Spleen (tissue), 11 donors: ENCODE results near the gene SLC6A5. TPM values are rescaled to one million over a fixed set of nuclear protein-coding genes. Genes with fewer than 3 reads are reported as not detected.

Source experiments
- DNase-seq: peaks from one replicate; pipeline ENCODE4 v3.0.0-alpha.2; 2020
- H3K27ac ChIP-seq, 8 donors: fragments of 200-600 bp; sonication (generic) in 7 of 8; 1 replicate in 4 of 8; 2 replicates in 4 of 8; pipeline versions ENCODE4 v1.5.0 to v1.8.0; 2016 to 2021; ENCODE audit warnings: inconsistent platforms in 4 of 8, mild to moderate bottlenecking in 4 of 8, moderate library complexity in 1 of 8
- H3K27me3 ChIP-seq, 7 donors: fragments of 200-600 bp; sonication (generic) in 6 of 7; replicated peaks in 1 of 7; 1 replicate in 4 of 7; 2 replicates in 3 of 7; pipeline versions ENCODE4 v1.5.0 to v1.8.0; 2016 to 2021; ENCODE audit warnings: inconsistent platforms in 3 of 7, mild to moderate bottlenecking in 1 of 7
- H3K36me3 ChIP-seq, 6 donors: fragments of 200-600 bp; sonication (generic) in 5 of 6; 1 replicate in 4 of 6; 2 replicates in 2 of 6; pipeline versions ENCODE4 v1.5.0 to v1.8.0; 2016 to 2021; ENCODE audit warnings: inconsistent platforms in 2 of 6
- H3K4me1 ChIP-seq, 6 donors: fragments of 200-600 bp; sonication (generic) in 5 of 6; 1 replicate in 3 of 6; 2 replicates in 3 of 6; pipeline versions ENCODE4 v1.5.0 to v1.8.0; 2016 to 2021; ENCODE audit warnings: inconsistent platforms in 3 of 6
- H3K4me3 ChIP-seq, 8 donors: fragments of 200-600 bp; sonication (generic) in 7 of 8; 1 replicate in 4 of 8; 2 replicates in 4 of 8; pipeline versions ENCODE4 v1.5.0 to v1.8.0; 2016 to 2021; ENCODE audit warnings: inconsistent platforms in 4 of 8, mild to moderate bottlenecking in 4 of 8, moderate library complexity in 2 of 8
- H3K9me3 ChIP-seq, 8 donors: fragments of 200-600 bp; sonication (generic) in 7 of 8; 1 replicate in 4 of 8; 2 replicates in 4 of 8; pipeline versions ENCODE4 v1.5.0 to v1.8.0; 2016 to 2021; ENCODE audit warnings: inconsistent platforms in 4 of 8
- POLR2A ChIP-seq, 3 donors: fragments of 450-650 bp; IDR thresholded peaks; one replicate each; pipeline ENCODE4 v1.5.1; 2017; ENCODE audit warnings: antibody characterized with exemption in 3 of 3, mild to moderate bottlenecking in 1 of 3
- POLR2AphosphoS5 ChIP-seq, 3 donors: sonication (generic); formaldehyde crosslinking; IDR thresholded peaks; one replicate each; pipeline ENCODE4 v1.5.1; 2017; ENCODE audit warnings: antibody characterized with exemption in 3 of 3
- WGBS, 5 donors: extraction: QIAGEN DNeasy Blood & Tissue Kit in 3 of 5; methylation state at CpG; one replicate each; pipeline versions ENCODE4 v1.1.5 to v1.1.7; 2013 to 2018; 5-methylcytosine and 5-hydroxymethylcytosine counted together
- intact Hi-C: fragments of 100-400 bp; cut with DNase I; formaldehyde crosslinking; loops from one replicate; pipeline ENCODE4 v1.15.0; 2023; ENCODE audit warnings: low total_unique reads
- polyA plus RNA-seq, 3 donors: library from polyadenylated mRNA; stranded (reverse); fragments of 200-250 nt; gene quantifications; one replicate each; pipeline ENCODE4 v1.2.1, GENCODE V29; 2013
- total RNA-seq, 7 donors: library from RNA; depleted of rRNA in 3 of 7; stranded (reverse); fragments of >200 nt in 3 of 7; fragmentation: NEBNext Ultra II Directional in 4 of 7; extraction: Animal tissue kit (Norgen Biotek cat#: 25700) in 4 of 7; gene quantifications; one replicate each; pipeline versions ENCODE4 v1.1.0 to v1.2.1, GENCODE V29; 2016 to 2021
- TF ChIP-seq, protein P1 (sequence below), 11 experiments: fragments of 200-600 bp in 7 of 11; fragments of 450-650 bp in 4 of 11; sonication (generic) in 4 of 11; IDR thresholded peaks in 8 of 11; conservative IDR thresholded peaks in 3 of 11; 1 replicate in 7 of 11; 2 replicates in 4 of 11; pipeline versions ENCODE4 v1.4.0 to v1.8.0; 2016 to 2021; ENCODE audit warnings: antibody characterized with exemption in 11 of 11, inconsistent platforms in 4 of 11, mild to moderate bottlenecking in 1 of 11
- donor health status: healthy with polysubstance abuse.
- donor health status: DM: no; HTN: no; CAD: no; lungs with moderate emphysema.
- donor health status: DM: no; HTN: no; CAD: no.
- donor health status: Bipolar disorder and iron deficiency.
- donor health status: healthy.
- donor health status: DM: no; HTN: no; CAD: no.
- donor health status: DM: yes; HTN: yes; CAD: no.

The SLC6A5 gene
- total and polyA plus RNA-seq, 10 donors = not detected

DNA sequence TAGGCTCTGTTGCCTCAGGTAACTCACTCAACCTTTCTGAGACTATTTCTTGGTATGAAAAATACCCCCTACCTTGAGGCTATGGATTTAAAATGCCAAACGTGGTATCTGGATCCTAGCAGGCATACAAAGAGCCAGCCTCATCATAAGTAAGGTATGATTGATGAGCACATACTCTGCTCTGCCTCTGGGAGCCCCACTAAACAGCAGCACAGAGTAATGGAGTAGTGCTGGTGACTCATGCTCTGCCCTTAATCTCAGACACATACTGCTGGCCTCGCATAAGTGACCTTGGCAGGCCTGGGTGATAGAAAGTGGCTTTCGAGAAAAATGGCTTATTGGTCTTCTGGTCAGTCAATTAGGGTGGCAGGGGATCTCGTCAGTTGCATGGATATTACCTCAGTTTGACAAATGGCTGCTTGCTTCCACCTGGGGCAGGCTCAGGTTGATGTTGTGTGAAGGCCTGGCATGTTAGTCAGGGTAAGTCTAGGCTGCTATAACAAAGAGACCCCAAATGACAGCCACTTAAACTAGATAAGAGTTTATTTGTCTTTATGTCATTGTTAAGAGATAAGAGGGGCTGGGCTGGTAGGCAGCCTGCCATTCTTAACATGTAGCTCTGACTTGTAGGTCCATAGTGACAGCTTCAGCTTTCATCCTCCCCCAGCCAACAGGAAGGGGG, 15.2 kb upstream of the SLC6A5 start:
- Histone ChIP-seq H3K27ac (no peak overlapping the region), H3K36me3 (no peaks in the 10 kb centered on the region), H3K27me3 (peaks cover 0 to 8% (median 0%) of the 10 kb centered on the region in 7 donors), H3K9me3 (no peaks in the 10 kb centered on the region), H3K4me1 (no peaks in the 10 kb centered on the region), H3K4me3 (no peak overlapping the region)
- 64 to 84% (median 69%) methylated on average over 4 of the region's 4 CpGs for WGBS, 5 donors
- intact Hi-C loops = no loop called here
- TF ChIP-seq, protein P1, sequence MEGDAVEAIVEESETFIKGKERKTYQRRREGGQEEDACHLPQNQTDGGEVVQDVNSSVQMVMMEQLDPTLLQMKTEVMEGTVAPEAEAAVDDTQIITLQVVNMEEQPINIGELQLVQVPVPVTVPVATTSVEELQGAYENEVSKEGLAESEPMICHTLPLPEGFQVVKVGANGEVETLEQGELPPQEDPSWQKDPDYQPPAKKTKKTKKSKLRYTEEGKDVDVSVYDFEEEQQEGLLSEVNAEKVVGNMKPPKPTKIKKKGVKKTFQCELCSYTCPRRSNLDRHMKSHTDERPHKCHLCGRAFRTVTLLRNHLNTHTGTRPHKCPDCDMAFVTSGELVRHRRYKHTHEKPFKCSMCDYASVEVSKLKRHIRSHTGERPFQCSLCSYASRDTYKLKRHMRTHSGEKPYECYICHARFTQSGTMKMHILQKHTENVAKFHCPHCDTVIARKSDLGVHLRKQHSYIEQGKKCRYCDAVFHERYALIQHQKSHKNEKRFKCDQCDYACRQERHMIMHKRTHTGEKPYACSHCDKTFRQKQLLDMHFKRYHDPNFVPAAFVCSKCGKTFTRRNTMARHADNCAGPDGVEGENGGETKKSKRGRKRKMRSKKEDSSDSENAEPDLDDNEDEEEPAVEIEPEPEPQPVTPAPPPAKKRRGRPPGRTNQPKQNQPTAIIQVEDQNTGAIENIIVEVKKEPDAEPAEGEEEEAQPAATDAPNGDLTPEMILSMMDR (IDR thresholded peaks at IDR 0.05 in 8 of 11, conservative IDR thresholded peaks at IDR 0.05 in 3 of 11) = no peak
- TF ChIP-seq POLR2A (IDR thresholded peaks at IDR 0.05) (no peak), POLR2AphosphoS5 (IDR thresholded peaks at IDR 0.05) (no peak)
- DNase-seq = no peak

DNA sequence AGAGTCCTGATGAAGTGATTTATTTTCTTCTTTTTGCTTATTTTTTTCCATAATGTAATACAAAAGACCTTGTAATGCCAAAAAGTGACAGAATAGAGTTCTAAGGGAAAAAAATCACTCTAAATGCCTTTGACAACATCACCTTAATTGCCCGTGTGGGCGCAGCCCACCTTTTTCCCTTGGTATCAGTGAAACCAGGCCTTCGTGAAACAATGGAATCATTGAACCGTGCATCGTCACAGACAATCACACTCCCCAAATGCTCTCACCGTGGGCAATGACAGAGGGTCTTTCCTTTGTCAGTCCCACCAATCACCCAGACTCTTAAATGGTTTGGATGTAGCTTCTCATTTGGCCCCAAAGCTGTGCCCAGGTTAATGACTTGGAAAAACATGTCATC, 9.6 kb upstream of the SLC6A5 start:
- DNase-seq = no peak
- TF ChIP-seq, protein P1 (IDR thresholded peaks at IDR 0.05 in 8 of 11, conservative IDR thresholded peaks at IDR 0.05 in 3 of 11) = no peak
- TF ChIP-seq POLR2A (IDR thresholded peaks at IDR 0.05) (no peak), POLR2AphosphoS5 (IDR thresholded peaks at IDR 0.05) (no peak)
- Histone ChIP-seq H3K9me3 (no peaks in the 10 kb centered on the region), H3K4me1 (no peaks in the 10 kb centered on the region), H3K27me3 (peaks cover 0 to 42% (median 3%) of the 10 kb centered on the region in 7 donors), H3K36me3 (no peaks in the 10 kb centered on the region), H3K27ac (no peak overlapping the region), H3K4me3 (no peak overlapping the region)
- intact Hi-C loops = no loop called here
- 64 to 77% (median 72%) methylated on average over 6 of the region's 6 CpGs for WGBS, 5 donors

DNA sequence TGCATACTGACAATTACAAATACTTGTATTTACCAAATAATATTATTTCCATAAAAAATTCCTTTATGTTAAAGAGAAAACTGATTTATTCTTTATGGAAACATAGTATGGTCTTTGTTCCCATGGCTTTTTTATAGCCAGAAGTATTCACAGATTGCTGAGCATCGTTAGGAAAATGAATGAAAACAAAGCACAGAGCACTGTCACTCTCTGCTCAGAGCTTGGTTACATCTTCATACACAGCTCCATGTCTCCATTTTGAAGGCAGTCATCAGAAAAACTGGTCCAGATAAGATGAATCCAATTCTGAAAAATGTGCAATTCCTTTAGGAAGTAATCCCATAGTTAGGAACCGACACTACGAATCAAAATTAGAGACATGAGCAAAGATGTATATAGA, 9.0 kb upstream of the SLC6A5 start:
- 83 to 89% (median 85%) methylated on average over 3 of the region's 3 CpGs for WGBS, 5 donors
- intact Hi-C loops = no loop called here
- DNase-seq = no peak
- TF ChIP-seq POLR2AphosphoS5 (IDR thresholded peaks at IDR 0.05) (no peak), POLR2A (IDR thresholded peaks at IDR 0.05) (no peak)
- TF ChIP-seq, protein P1 (IDR thresholded peaks at IDR 0.05 in 8 of 11, conservative IDR thresholded peaks at IDR 0.05 in 3 of 11) = no peak
- Histone ChIP-seq H3K4me3 (no peak overlapping the region), H3K27ac (no peak overlapping the region), H3K4me1 (no peaks in the 10 kb centered on the region), H3K27me3 (peaks cover 0 to 48% (median 8%) of the 10 kb centered on the region in 7 donors), H3K9me3 (no peaks in the 10 kb centered on the region), H3K36me3 (no peaks in the 10 kb centered on the region)

DNA sequence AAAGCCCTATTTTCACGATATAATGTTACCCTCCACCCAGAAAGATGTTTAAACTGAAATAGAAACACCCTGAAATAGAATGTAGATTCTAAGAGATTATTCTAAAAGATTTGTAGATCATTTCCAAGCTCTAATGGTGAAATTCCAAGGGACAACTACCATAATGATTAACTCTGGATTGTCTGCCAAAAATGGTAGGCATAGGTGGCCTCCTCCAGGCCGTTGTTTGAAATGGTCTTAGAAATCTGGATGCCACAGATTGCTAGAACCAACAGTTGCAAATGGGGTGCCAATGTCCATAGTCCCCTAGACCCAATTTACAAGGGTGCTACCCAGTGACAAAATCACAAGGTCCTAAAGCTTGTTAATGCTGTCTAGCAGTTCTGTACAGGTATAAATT, 6.7 kb upstream of the SLC6A5 start:
- no peak for DNase-seq
- no peak for TF ChIP-seq POLR2AphosphoS5 (IDR thresholded peaks at IDR 0.05)
- TF ChIP-seq, protein P1 (IDR thresholded peaks at IDR 0.05 in 8 of 11, conservative IDR thresholded peaks at IDR 0.05 in 3 of 11) = no peak
- no peak for TF ChIP-seq POLR2A (IDR thresholded peaks at IDR 0.05)
- Histone ChIP-seq H3K36me3 (no peaks in the 10 kb centered on the region), H3K4me3 (no peak overlapping the region), H3K4me1 (peaks cover 0 to 10% (median 4%) of the 10 kb centered on the region in 6 donors), H3K9me3 (no peaks in the 10 kb centered on the region), H3K27me3 (peaks cover 2 to 72% (median 30%) of the 10 kb centered on the region in 7 donors), H3K27ac (no peak overlapping the region)
- intact Hi-C loops = no loop called here
- 51 to 64% (median 57%) methylated on average over 2 of the region's 2 CpGs for WGBS, 5 donors
